Liver (tissue), 3 donors: ENCODE measurements around the gene SELENOI.

ENCODE experiments used
- CTCF ChIP-seq: fragments of 150-350 bp; IDR thresholded peaks from 2 replicates; pipeline ENCODE4 v1.5.1; 2017; ENCODE audit warnings: improper control_type of control experiment, low read depth, low read length; ENCODE audit not compliant: missing input control
- RAD21 ChIP-seq, 2 donors: IDR thresholded peaks; 2 replicates each; pipeline ENCODE4 v1.6.1; 2016; ENCODE audit warnings: antibody characterized with exemption in 2 of 2, mild to moderate bottlenecking in 2 of 2
- RXRA ChIP-seq, 2 donors: IDR thresholded peaks; 2 replicates each; pipeline ENCODE4 v1.6.1; 2017 to 2018; ENCODE audit warnings: antibody characterized with exemption in 2 of 2, mild to moderate bottlenecking in 1 of 2
- YY1 ChIP-seq: IDR thresholded peaks from 2 replicates; pipeline ENCODE4 v1.6.1; 2016; ENCODE audit warnings: antibody characterized with exemption, mild to moderate bottlenecking
- TF ChIP-seq, protein P1 (sequence below): IDR thresholded peaks from 2 replicates; pipeline ENCODE4 v1.6.1; 2016; ENCODE audit warnings: antibody characterized with exemption
- TF ChIP-seq, protein P2 (sequence below): IDR thresholded peaks from 2 replicates; pipeline ENCODE4 v1.6.1; 2016; ENCODE audit warnings: antibody characterized with exemption
- donor health status: healthy.
- donor health status: healthy.

GRCh38 chr2:26424221-26424620 lies 78.3 kb downstream of the SELENOI start:
- no peak for TF ChIP-seq CTCF
- TF ChIP-seq, protein P1, sequence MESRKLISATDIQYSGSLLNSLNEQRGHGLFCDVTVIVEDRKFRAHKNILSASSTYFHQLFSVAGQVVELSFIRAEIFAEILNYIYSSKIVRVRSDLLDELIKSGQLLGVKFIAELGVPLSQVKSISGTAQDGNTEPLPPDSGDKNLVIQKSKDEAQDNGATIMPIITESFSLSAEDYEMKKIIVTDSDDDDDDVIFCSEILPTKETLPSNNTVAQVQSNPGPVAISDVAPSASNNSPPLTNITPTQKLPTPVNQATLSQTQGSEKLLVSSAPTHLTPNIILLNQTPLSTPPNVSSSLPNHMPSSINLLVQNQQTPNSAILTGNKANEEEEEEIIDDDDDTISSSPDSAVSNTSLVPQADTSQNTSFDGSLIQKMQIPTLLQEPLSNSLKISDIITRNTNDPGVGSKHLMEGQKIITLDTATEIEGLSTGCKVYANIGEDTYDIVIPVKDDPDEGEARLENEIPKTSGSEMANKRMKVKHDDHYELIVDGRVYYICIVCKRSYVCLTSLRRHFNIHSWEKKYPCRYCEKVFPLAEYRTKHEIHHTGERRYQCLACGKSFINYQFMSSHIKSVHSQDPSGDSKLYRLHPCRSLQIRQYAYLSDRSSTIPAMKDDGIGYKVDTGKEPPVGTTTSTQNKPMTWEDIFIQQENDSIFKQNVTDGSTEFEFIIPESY, result no peak
- TF ChIP-seq, protein P2, sequence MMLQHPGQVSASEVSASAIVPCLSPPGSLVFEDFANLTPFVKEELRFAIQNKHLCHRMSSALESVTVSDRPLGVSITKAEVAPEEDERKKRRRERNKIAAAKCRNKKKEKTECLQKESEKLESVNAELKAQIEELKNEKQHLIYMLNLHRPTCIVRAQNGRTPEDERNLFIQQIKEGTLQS, result no peak
- TF ChIP-seq YY1, result no peak
- TF ChIP-seq RXRA (IDR thresholded peaks at IDR 0.05), result no peak
- TF ChIP-seq RAD21 (IDR thresholded peaks at IDR 0.05), result no peak
